Ishikawa (cell line): ENCODE data around the gene ABCC5.

Experiments
- CEBPB ChIP-seq: IDR thresholded peaks from 2 replicates; pipeline ENCODE4 v1.6.1; 2012
- CREB1 ChIP-seq: IDR thresholded peaks from 2 replicates; pipeline ENCODE4 v1.6.1; 2012; ENCODE audit warnings: low read depth
- EGR1 ChIP-seq: IDR thresholded peaks from 2 replicates; pipeline ENCODE4 v1.6.1; 2012
- EP300 ChIP-seq: IDR thresholded peaks from 2 replicates; pipeline ENCODE4 v1.6.1; 2012; ENCODE audit warnings: borderline replicate concordance
- FOXM1 ChIP-seq: IDR thresholded peaks from 2 replicates; pipeline ENCODE4 v1.6.1; 2012; ENCODE audit warnings: low read depth, borderline replicate concordance
- MAX ChIP-seq: IDR thresholded peaks from 2 replicates; pipeline ENCODE4 v1.6.1; 2012
- NFIC ChIP-seq: IDR thresholded peaks from 2 replicates; pipeline ENCODE4 v1.6.1; 2012
- RAD21 ChIP-seq: IDR thresholded peaks from 2 replicates; pipeline ENCODE4 v1.6.1; 2012; ENCODE audit warnings: low read depth
- REST ChIP-seq: IDR thresholded peaks from 2 replicates; pipeline ENCODE4 v1.6.1; 2012; ENCODE audit warnings: low read depth, mild to moderate bottlenecking
- TAF1 ChIP-seq: IDR thresholded peaks from 2 replicates; pipeline ENCODE4 v1.6.1; 2012; ENCODE audit warnings: low read depth, mild to moderate bottlenecking
- TCF12 ChIP-seq: IDR thresholded peaks from 2 replicates; pipeline ENCODE4 v1.6.1; 2012; ENCODE audit warnings: low read depth
- TEAD4 ChIP-seq: IDR thresholded peaks from 2 replicates; pipeline ENCODE4 v1.6.1; 2012
- USF1 ChIP-seq: IDR thresholded peaks from 2 replicates; pipeline ENCODE4 v1.6.1; 2012
- YY1 ChIP-seq: IDR thresholded peaks from 2 replicates; pipeline ENCODE4 v1.6.1; 2012; ENCODE audit warnings: low read depth
- ZBTB7A ChIP-seq: IDR thresholded peaks from 2 replicates; pipeline ENCODE4 v1.6.1; 2012; ENCODE audit warnings: low read depth

ABCC5 gene

GRCh38 chr3:183987000-183987600 is 30.6 kb downstream of the ABCC5 start:
- no peak for TF ChIP-seq NFIC
- no peak for TF ChIP-seq EGR1
- no peak for TF ChIP-seq EP300
- TF ChIP-seq CEBPB: no peak
- TF ChIP-seq CREB1: no peak
- no peak for TF ChIP-seq ZBTB7A

GRCh38 chr3:183984749-183985729 is 32.6 kb downstream of the ABCC5 start:
- TF ChIP-seq RAD21: no peak
- TF ChIP-seq TCF12: no peak
- TF ChIP-seq TEAD4: no peak
- TF ChIP-seq USF1: no peak
- no peak for TF ChIP-seq MAX
- TF ChIP-seq FOXM1: no peak
- TF ChIP-seq CEBPB: no peak
- no peak for TF ChIP-seq NFIC
- TF ChIP-seq EP300: no peak
- no peak for TF ChIP-seq CREB1
- TF ChIP-seq ZBTB7A: no peak
- TF ChIP-seq YY1: no peak
- no peak for TF ChIP-seq REST
- no peak for TF ChIP-seq TAF1
- TF ChIP-seq EGR1: no peak

- no peak for TF ChIP-seq ZBTB7A
- TF ChIP-seq FOXM1: no peak
- no peak for TF ChIP-seq NFIC
- TF ChIP-seq CEBPB: no peak
These were observed 33.5 kb downstream of the ABCC5 start for GRCh38 chr3:183984127-183984740.

GRCh38 chr3:183981990-183982644 is 35.6 kb downstream of the ABCC5 start:
- TF ChIP-seq EGR1 (no peak), EP300 (no peak), USF1 (no peak), ZBTB7A (no peak), TCF12 (no peak), MAX (no peak), REST (no peak), FOXM1 (no peak), CREB1 (no peak), TAF1 (no peak), NFIC (no peak), CEBPB (no peak), YY1 (no peak), RAD21 (no peak), TEAD4 (no peak)

GRCh38 chr3:183980403-183980802 is 37.3 kb downstream of the ABCC5 start:
- no peak for TF ChIP-seq EP300
- no peak for TF ChIP-seq CREB1
- no peak for TF ChIP-seq CEBPB
- no peak for TF ChIP-seq TAF1
- TF ChIP-seq EGR1: no peak
- TF ChIP-seq YY1: no peak
- TF ChIP-seq MAX: no peak
- TF ChIP-seq TCF12: no peak
- no peak for TF ChIP-seq TEAD4
- no peak for TF ChIP-seq ZBTB7A
